ENCODE measurements around the gene ACBD4.

ACBD4 gene

DNA sequence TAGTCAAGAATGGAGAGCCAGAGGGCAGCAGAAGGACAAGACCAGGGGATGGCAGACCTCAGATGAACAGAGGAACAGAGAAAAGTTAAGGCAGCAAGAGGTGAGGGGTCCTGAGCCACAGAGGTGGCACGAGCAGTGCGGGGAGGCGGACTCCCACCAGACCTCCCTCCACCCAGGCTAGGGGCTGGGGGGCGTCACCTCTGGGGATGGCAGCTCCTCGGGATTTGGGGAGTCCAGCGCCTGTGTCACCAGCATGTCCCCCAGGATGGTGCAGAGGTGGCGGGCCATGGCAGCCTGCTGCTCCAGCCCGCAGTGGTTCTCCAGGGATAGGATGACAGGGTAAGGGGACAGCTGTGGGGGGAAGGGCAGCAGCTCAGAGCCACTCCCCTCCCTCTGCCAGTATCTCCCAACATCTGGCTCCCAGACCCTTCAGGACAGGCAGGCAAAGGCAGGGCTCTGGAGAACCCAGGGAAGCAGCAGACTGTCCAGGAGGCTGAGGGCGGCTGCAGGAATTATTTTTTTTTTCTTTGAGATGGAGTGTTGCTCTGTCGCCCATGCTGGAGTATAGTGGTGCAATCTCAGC lies 19.0 kb upstream of the ACBD4 start:
- no peaks in the 10 kb centered on the region for H3K79me2 ChIP-seq (ENCODE audit: control insufficient read depth, low read length)
- H3F3A ChIP-seq (ENCODE audit: control insufficient read depth, insufficient read depth), result no peaks in the 10 kb centered on the region
- peaks cover 9% of the 10 kb centered on the region for H3K4me1 ChIP-seq (ENCODE audit: control insufficient read depth, low read length)
- H3K27ac ChIP-seq (ENCODE audit: low read depth, low read length), result no peak overlapping the region
- no peaks in the 10 kb centered on the region for H3K27me3 ChIP-seq (ENCODE audit: control insufficient read depth, low read length)
- no peaks in the 10 kb centered on the region for H4K20me1 ChIP-seq (ENCODE audit: control insufficient read depth, insufficient read depth, low read depth, low read length)
- no peaks in the 10 kb centered on the region for H3K9me2 ChIP-seq (replicated peaks; ENCODE audit: control insufficient read depth, low read length)
- no peaks in the 10 kb centered on the region for H3K36me3 ChIP-seq (ENCODE audit: control insufficient read depth, low read length)
- no peak overlapping the region for H3K4me3 ChIP-seq (ENCODE audit: low read length)
- no peak overlapping the region for H3K4me2 ChIP-seq (ENCODE audit: low read length)
- TF ChIP-seq EZH2phosphoT487 (IDR thresholded peaks at IDR 0.05; ENCODE audit: borderline replicate concordance, low read length), result no peak
- TF ChIP-seq, protein P1, sequence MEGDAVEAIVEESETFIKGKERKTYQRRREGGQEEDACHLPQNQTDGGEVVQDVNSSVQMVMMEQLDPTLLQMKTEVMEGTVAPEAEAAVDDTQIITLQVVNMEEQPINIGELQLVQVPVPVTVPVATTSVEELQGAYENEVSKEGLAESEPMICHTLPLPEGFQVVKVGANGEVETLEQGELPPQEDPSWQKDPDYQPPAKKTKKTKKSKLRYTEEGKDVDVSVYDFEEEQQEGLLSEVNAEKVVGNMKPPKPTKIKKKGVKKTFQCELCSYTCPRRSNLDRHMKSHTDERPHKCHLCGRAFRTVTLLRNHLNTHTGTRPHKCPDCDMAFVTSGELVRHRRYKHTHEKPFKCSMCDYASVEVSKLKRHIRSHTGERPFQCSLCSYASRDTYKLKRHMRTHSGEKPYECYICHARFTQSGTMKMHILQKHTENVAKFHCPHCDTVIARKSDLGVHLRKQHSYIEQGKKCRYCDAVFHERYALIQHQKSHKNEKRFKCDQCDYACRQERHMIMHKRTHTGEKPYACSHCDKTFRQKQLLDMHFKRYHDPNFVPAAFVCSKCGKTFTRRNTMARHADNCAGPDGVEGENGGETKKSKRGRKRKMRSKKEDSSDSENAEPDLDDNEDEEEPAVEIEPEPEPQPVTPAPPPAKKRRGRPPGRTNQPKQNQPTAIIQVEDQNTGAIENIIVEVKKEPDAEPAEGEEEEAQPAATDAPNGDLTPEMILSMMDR (IDR thresholded peaks at IDR 0.05; ENCODE audit: low read depth, low read length, poor library complexity, severe bottlenecking), result no peak
- H3K9me3 ChIP-seq (ENCODE audit: control insufficient read depth, insufficient read depth, low read length), result no peaks in the 10 kb centered on the region

DNA sequence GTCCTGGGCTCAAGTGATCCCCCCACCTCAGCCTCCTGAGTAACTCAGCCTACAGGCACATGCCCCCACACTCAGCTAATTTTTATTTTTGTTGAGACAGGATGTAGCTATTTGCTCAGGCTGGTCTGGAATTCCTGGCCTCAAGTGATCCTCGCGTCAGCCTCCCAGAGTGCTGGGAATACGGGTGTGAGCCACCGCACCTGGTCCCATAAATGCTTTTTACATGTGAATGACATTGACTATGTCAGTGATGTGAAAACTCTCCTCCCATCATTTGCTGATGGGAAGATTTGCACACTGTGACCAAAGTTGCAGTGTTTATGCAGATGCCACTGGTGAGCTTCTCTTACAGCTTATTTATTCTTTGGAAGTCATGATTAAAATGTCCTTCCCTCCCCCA lies 18.2 kb upstream of the ACBD4 start:
- Histone ChIP-seq H3F3A (ENCODE audit: control insufficient read depth, insufficient read depth) (no peaks in the 10 kb centered on the region), H3K36me3 (ENCODE audit: control insufficient read depth, low read length) (no peaks in the 10 kb centered on the region), H3K4me3 (ENCODE audit: low read length) (no peak overlapping the region), H3K9me3 (ENCODE audit: control insufficient read depth, insufficient read depth, low read length) (no peaks in the 10 kb centered on the region), H3K9me2 (replicated peaks; ENCODE audit: control insufficient read depth, low read length) (no peaks in the 10 kb centered on the region), H3K27me3 (ENCODE audit: control insufficient read depth, low read length) (no peaks in the 10 kb centered on the region), H3K4me2 (ENCODE audit: low read length) (no peak overlapping the region), H3K27ac (ENCODE audit: low read depth, low read length) (no peak overlapping the region), H4K20me1 (ENCODE audit: control insufficient read depth, insufficient read depth, low read depth, low read length) (no peaks in the 10 kb centered on the region), H3K4me1 (ENCODE audit: control insufficient read depth, low read length) (peaks cover under 1% of the 10 kb centered on the region), H3K79me2 (ENCODE audit: control insufficient read depth, low read length) (no peaks in the 10 kb centered on the region)
- TF ChIP-seq, protein P1 (IDR thresholded peaks at IDR 0.05; ENCODE audit: low read depth, low read length, poor library complexity, severe bottlenecking), result no peak
- TF ChIP-seq EZH2phosphoT487 (IDR thresholded peaks at IDR 0.05; ENCODE audit: borderline replicate concordance, low read length), result no peak

DNA sequence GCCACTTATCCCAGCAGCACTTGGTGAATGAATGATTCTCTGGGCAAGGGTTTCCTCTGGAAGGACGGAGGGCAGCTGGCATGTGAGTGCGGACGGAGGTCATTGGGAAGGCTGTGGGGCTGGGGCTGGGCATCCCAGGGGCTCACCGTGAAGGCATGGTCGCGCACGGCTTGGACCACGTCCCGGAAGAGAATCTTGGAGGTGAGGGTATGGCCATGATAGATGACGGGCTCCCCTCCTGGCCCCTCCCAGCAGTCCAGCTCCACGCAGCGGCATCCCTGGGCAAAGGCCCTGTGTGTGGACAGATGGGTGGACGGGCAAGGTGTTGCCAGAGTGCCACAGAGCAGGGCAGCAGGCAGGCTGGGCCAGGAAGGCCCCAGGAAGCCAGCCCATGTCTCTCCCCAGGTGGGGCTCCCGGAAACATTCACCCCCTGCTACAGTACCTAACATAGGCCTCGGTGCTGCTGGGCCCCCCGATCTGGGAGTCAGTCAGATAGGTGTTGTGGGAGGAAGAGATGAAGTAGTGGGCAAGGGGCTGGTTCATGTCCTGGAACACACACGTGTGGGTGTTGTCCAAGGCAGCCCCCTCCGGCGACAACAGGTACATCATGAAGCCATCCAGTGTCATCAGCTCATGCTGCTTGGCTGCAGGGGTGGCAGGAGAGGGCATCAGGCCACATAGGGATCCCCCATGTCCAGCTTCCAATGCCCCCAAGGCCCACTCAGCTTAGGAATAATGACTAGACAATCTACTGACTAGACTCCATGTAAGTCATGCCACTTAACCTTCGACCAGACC lies 17.4 kb upstream of the ACBD4 start:
- no peak for TF ChIP-seq EZH2phosphoT487 (IDR thresholded peaks at IDR 0.05; ENCODE audit: borderline replicate concordance, low read length)
- TF ChIP-seq, protein P1 (IDR thresholded peaks at IDR 0.05; ENCODE audit: low read depth, low read length, poor library complexity, severe bottlenecking), result no peak
- H4K20me1 ChIP-seq (ENCODE audit: control insufficient read depth, insufficient read depth, low read depth, low read length), result no peaks in the 10 kb centered on the region
- H3K27ac ChIP-seq (ENCODE audit: low read depth, low read length), result no peak overlapping the region
- H3K36me3 ChIP-seq (ENCODE audit: control insufficient read depth, low read length), result no peaks in the 10 kb centered on the region
- H3K9me3 ChIP-seq (ENCODE audit: control insufficient read depth, insufficient read depth, low read length), result no peaks in the 10 kb centered on the region
- no peaks in the 10 kb centered on the region for H3K4me1 ChIP-seq (ENCODE audit: control insufficient read depth, low read length)
- no peaks in the 10 kb centered on the region for H3K27me3 ChIP-seq (ENCODE audit: control insufficient read depth, low read length)
- H3K79me2 ChIP-seq (ENCODE audit: control insufficient read depth, low read length), result no peaks in the 10 kb centered on the region
- H3F3A ChIP-seq (ENCODE audit: control insufficient read depth, insufficient read depth), result no peaks in the 10 kb centered on the region
- H3K4me2 ChIP-seq (ENCODE audit: low read length), result no peak overlapping the region
- no peaks in the 10 kb centered on the region for H3K9me2 ChIP-seq (replicated peaks; ENCODE audit: control insufficient read depth, low read length)
- H3K4me3 ChIP-seq (ENCODE audit: low read length), result no peak overlapping the region

Measured in DOHH2 (cell line).